ENCODE data around the gene FIZ1.

Gene FIZ1

GRCh38 chr19:55635334-55635717, 36.0 kb upstream of the FIZ1 start:
- Histone ChIP-seq H3K9me3 (ENCODE audit: control insufficient read depth in 2 of 2, low read length in 2 of 2) (no peaks in the 10 kb centered on the region), H3K27ac (ENCODE audit: low read length) (peak overlapping the region; percentile 100), H3K9ac (ENCODE audit: low read length in 2 of 2) (peak overlapping the region; percentile 100), H3K27me3 (ENCODE audit: control insufficient read depth in 1 of 2, insufficient read depth in 2 of 2, low read length in 2 of 2) (no peaks in the 10 kb centered on the region), H3K36me3 (ENCODE audit: control insufficient read depth in 2 of 2, insufficient read depth in 2 of 2, low read length in 2 of 2) (no peaks in the 10 kb centered on the region), H3K4me3 (ENCODE audit: low read length in 2 of 2) (peak overlapping the region; percentile 100), H3K4me1 (ENCODE audit: control insufficient read depth, insufficient read depth, low read length) (peaks cover 43% of the 10 kb centered on the region)

GRCh38 chr19:55633861-55634260, 34.5 kb upstream of the FIZ1 start:
- H3K27ac ChIP-seq (ENCODE audit: low read length), result peak overlapping the region; percentile 100
- H3K4me1 ChIP-seq (ENCODE audit: control insufficient read depth, insufficient read depth, low read length), result peaks cover 29% of the 10 kb centered on the region
- no peaks in the 10 kb centered on the region for H3K27me3 ChIP-seq (ENCODE audit: control insufficient read depth in 1 of 2, insufficient read depth in 2 of 2, low read length in 2 of 2)
- H3K9ac ChIP-seq (ENCODE audit: low read length in 2 of 2), result peak overlapping the region in 1 of 2 donors; percentile 100
- no peaks in the 10 kb centered on the region for H3K36me3 ChIP-seq (ENCODE audit: control insufficient read depth in 2 of 2, insufficient read depth in 2 of 2, low read length in 2 of 2)
- H3K9me3 ChIP-seq (ENCODE audit: control insufficient read depth in 2 of 2, low read length in 2 of 2), result no peaks in the 10 kb centered on the region
- H3K4me3 ChIP-seq (ENCODE audit: low read length in 2 of 2), result no peak overlapping the region

- peaks cover 26% of the 10 kb centered on the region for H3K4me1 ChIP-seq (ENCODE audit: control insufficient read depth, insufficient read depth, low read length)
- H3K27me3 ChIP-seq (ENCODE audit: control insufficient read depth in 1 of 2, insufficient read depth in 2 of 2, low read length in 2 of 2), result no peaks in the 10 kb centered on the region
- peak overlapping the region; percentile 37 for H3K27ac ChIP-seq (ENCODE audit: low read length)
- H3K9me3 ChIP-seq (ENCODE audit: control insufficient read depth in 2 of 2, low read length in 2 of 2), result no peaks in the 10 kb centered on the region
- H3K36me3 ChIP-seq (ENCODE audit: control insufficient read depth in 2 of 2, insufficient read depth in 2 of 2, low read length in 2 of 2), result no peaks in the 10 kb centered on the region
- peak overlapping the region; percentile 5 to 60 for H3K9ac ChIP-seq (ENCODE audit: low read length in 2 of 2)
- no peak overlapping the region for H3K4me3 ChIP-seq (ENCODE audit: low read length in 2 of 2)
These were observed 33.1 kb upstream of the FIZ1 start for GRCh38 chr19:55632463-55632834.

- Histone ChIP-seq H3K27me3 (ENCODE audit: control insufficient read depth in 1 of 2, insufficient read depth in 2 of 2, low read length in 2 of 2) (no peaks in the 10 kb centered on the region), H3K27ac (ENCODE audit: low read length) (no peak overlapping the region), H3K4me3 (ENCODE audit: low read length in 2 of 2) (no peak overlapping the region), H3K4me1 (ENCODE audit: control insufficient read depth, insufficient read depth, low read length) (peaks cover 3% of the 10 kb centered on the region), H3K36me3 (ENCODE audit: control insufficient read depth in 2 of 2, insufficient read depth in 2 of 2, low read length in 2 of 2) (no peaks in the 10 kb centered on the region), H3K9me3 (ENCODE audit: control insufficient read depth in 2 of 2, low read length in 2 of 2) (no peaks in the 10 kb centered on the region), H3K9ac (ENCODE audit: low read length in 2 of 2) (no peak overlapping the region)
These were observed 27.0 kb upstream of the FIZ1 start for GRCh38 chr19:55626350-55626749.

GRCh38 chr19:55625004-55625326, 25.6 kb upstream of the FIZ1 start:
- H3K27me3 ChIP-seq (ENCODE audit: control insufficient read depth in 1 of 2, insufficient read depth in 2 of 2, low read length in 2 of 2), result no peaks in the 10 kb centered on the region
- H3K9me3 ChIP-seq (ENCODE audit: control insufficient read depth in 2 of 2, low read length in 2 of 2), result no peaks in the 10 kb centered on the region
- peak overlapping the region in 1 of 2 donors; percentile 71 for H3K9ac ChIP-seq (ENCODE audit: low read length in 2 of 2)
- peaks cover 3% of the 10 kb centered on the region for H3K4me1 ChIP-seq (ENCODE audit: control insufficient read depth, insufficient read depth, low read length)
- H3K27ac ChIP-seq (ENCODE audit: low read length), result peak overlapping the region; percentile 86
- peak overlapping the region; percentile 73 to 79 for H3K4me3 ChIP-seq (ENCODE audit: low read length in 2 of 2)
- H3K36me3 ChIP-seq (ENCODE audit: control insufficient read depth in 2 of 2, insufficient read depth in 2 of 2, low read length in 2 of 2), result peaks cover 0 to 3% of the 10 kb centered on the region in 2 donors

GRCh38 chr19:55624109-55625003, 25.0 kb upstream of the FIZ1 start, which contains the start of gene ZNF784:
Gene ZNF784, minus strand, starts transcription at chr19:55624566. Its CDS starts 5 bp downstream, at chr19:55624561.
- Histone ChIP-seq H3K36me3 (ENCODE audit: control insufficient read depth in 2 of 2, insufficient read depth in 2 of 2, low read length in 2 of 2) (peaks cover 0 to 3% of the 10 kb centered on the region in 2 donors), H3K9me3 (ENCODE audit: control insufficient read depth in 2 of 2, low read length in 2 of 2) (no peaks in the 10 kb centered on the region), H3K9ac (ENCODE audit: low read length in 2 of 2) (peak within 1 kb of the TSS; percentile 71 to 72), H3K27me3 (ENCODE audit: control insufficient read depth in 1 of 2, insufficient read depth in 2 of 2, low read length in 2 of 2) (no peaks in the 10 kb centered on the region), H3K4me1 (ENCODE audit: control insufficient read depth, insufficient read depth, low read length) (peaks cover 3% of the 10 kb centered on the region), H3K4me3 (ENCODE audit: low read length in 2 of 2) (peak within 1 kb of the TSS; percentile 73 to 79), H3K27ac (ENCODE audit: low read length) (peak within 1 kb of the TSS; percentile 86)

GRCh38 chr19:55623561-55623960, 24.2 kb upstream of the FIZ1 start:
- Histone ChIP-seq H3K4me3 (ENCODE audit: low read length in 2 of 2) (peak overlapping the region in 1 of 2 donors; percentile 79), H3K9me3 (ENCODE audit: control insufficient read depth in 2 of 2, low read length in 2 of 2) (no peaks in the 10 kb centered on the region), H3K9ac (ENCODE audit: low read length in 2 of 2) (no peak overlapping the region), H3K27me3 (ENCODE audit: control insufficient read depth in 1 of 2, insufficient read depth in 2 of 2, low read length in 2 of 2) (no peaks in the 10 kb centered on the region), H3K36me3 (ENCODE audit: control insufficient read depth in 2 of 2, insufficient read depth in 2 of 2, low read length in 2 of 2) (peaks cover 0 to 3% of the 10 kb centered on the region in 2 donors), H3K4me1 (ENCODE audit: control insufficient read depth, insufficient read depth, low read length) (peaks cover 3% of the 10 kb centered on the region), H3K27ac (ENCODE audit: low read length) (peak overlapping the region; percentile 86)

- H3K4me3 ChIP-seq (ENCODE audit: low read length in 2 of 2), result no peak overlapping the region
- H3K27me3 ChIP-seq (ENCODE audit: control insufficient read depth in 1 of 2, insufficient read depth in 2 of 2, low read length in 2 of 2), result no peaks in the 10 kb centered on the region
- H3K9ac ChIP-seq (ENCODE audit: low read length in 2 of 2), result no peak overlapping the region
- peaks cover 3% of the 10 kb centered on the region for H3K4me1 ChIP-seq (ENCODE audit: control insufficient read depth, insufficient read depth, low read length)
- no peaks in the 10 kb centered on the region for H3K9me3 ChIP-seq (ENCODE audit: control insufficient read depth in 2 of 2, low read length in 2 of 2)
- no peak overlapping the region for H3K27ac ChIP-seq (ENCODE audit: low read length)
- H3K36me3 ChIP-seq (ENCODE audit: control insufficient read depth in 2 of 2, insufficient read depth in 2 of 2, low read length in 2 of 2), result peaks cover 0 to 3% of the 10 kb centered on the region in 2 donors
These were observed 23.8 kb upstream of the FIZ1 start for GRCh38 chr19:55623130-55623529.

- no peaks in the 10 kb centered on the region for H3K9me3 ChIP-seq (ENCODE audit: control insufficient read depth in 2 of 2, low read length in 2 of 2)
- peaks cover 2 to 4% of the 10 kb centered on the region in 2 donors for H3K36me3 ChIP-seq (ENCODE audit: control insufficient read depth in 2 of 2, insufficient read depth in 2 of 2, low read length in 2 of 2)
- H3K4me3 ChIP-seq (ENCODE audit: low read length in 2 of 2), result no peak overlapping the region
- H3K27me3 ChIP-seq (ENCODE audit: control insufficient read depth in 1 of 2, insufficient read depth in 2 of 2, low read length in 2 of 2), result no peaks in the 10 kb centered on the region
- H3K4me1 ChIP-seq (ENCODE audit: control insufficient read depth, insufficient read depth, low read length), result peaks cover 3% of the 10 kb centered on the region
- H3K27ac ChIP-seq (ENCODE audit: low read length), result no peak overlapping the region
- no peak overlapping the region for H3K9ac ChIP-seq (ENCODE audit: low read length in 2 of 2)
These were observed 23.1 kb upstream of the FIZ1 start for GRCh38 chr19:55622242-55622969.

GRCh38 chr19:55621673-55622231, 22.4 kb upstream of the FIZ1 start:
- Histone ChIP-seq H3K4me1 (ENCODE audit: control insufficient read depth, insufficient read depth, low read length) (peaks cover 3% of the 10 kb centered on the region), H3K9me3 (ENCODE audit: control insufficient read depth in 2 of 2, low read length in 2 of 2) (no peaks in the 10 kb centered on the region), H3K9ac (ENCODE audit: low read length in 2 of 2) (no peak overlapping the region), H3K27ac (ENCODE audit: low read length) (no peak overlapping the region), H3K36me3 (ENCODE audit: control insufficient read depth in 2 of 2, insufficient read depth in 2 of 2, low read length in 2 of 2) (peaks cover 5 to 8% of the 10 kb centered on the region in 2 donors), H3K27me3 (ENCODE audit: control insufficient read depth in 1 of 2, insufficient read depth in 2 of 2, low read length in 2 of 2) (no peaks in the 10 kb centered on the region), H3K4me3 (ENCODE audit: low read length in 2 of 2) (no peak overlapping the region)
